DMS 273 treated with DMSO at 0.1 percent for 48 hours (cell line): ENCODE data around the gene F12.
"Not testable (repeated sequence)": the region's sequence is repeated elsewhere in the genome, so short reads cannot be mapped to it uniquely, and the experiment has no call there.

Experiments
- DNase-seq: peaks from one replicate; lab custom pipeline; 2025; lab: John Stamatoyannopoulos, UW

F12 gene

DNA sequence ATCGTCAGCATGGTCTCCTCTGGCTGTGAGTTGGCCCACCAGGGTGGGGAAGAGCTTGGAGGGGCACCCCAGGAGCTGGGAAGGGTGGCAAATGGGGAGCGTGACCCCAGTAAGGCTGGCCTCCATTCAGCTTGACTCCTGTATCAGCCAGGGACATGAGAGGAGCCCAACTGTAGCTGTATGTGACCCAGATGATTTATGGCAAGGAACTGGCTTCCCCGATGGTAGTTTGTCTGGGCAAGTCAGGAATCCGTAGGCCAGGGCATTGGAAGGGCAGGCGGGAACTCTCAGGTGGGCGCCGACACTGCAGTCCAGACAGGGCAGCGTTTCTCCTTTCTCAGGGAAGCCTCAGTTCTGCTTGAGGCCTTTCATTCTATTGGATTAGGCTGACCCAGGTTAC is 22.8 kb downstream of the F12 start:
- no peak for DNase-seq

GRCh38 chr5:177385720-177386119 is 23.6 kb downstream of the F12 start:
- no peak for DNase-seq

DNA sequence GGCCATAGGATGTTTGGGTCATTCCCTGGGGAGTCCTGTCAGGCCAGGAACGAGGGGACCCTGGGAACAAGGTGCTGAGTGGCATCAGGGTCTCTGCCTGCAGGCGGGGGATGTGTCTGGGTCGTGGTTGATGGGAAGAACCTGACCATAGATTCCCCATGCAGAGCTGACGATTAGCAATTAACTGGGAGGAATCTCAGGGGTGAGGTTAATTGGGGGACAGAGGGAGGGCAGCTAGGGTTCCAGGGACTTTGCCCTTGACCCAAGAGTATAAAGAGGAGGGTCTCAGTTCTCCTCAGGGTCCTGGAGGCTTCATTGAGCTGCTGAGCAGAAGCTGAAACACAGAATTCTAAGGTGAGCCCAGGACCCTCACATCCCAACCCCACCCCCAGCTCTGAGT is 25.2 kb downstream of the F12 start, which contains the start of gene SLC34A1:
TSS of gene SLC34A1 (plus strand) at position 301 of the 400 bp plus-strand sequence. CDS start 1,308 bp downstream, outside the sequence.
- DNase-seq: no peak

DNA sequence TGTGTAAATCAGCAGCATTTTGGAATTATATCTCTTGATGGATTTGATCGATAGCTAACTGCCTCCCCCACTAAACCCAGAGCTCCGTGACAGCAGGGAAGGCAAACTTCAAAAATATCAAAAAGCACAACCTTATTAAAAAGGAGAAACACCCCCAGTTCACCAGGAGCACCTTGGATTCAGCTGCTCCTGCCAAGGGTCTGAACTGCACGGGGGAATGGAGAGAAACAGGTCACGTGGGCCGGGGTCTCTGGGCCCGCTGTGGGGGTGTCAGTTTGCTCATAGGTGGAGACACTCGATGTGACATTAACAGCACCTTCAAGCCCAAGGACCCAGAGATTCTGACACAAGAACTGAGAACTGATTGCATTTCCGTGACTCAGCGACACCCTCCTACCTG is 26.2 kb downstream of the F12 start:
- DNase-seq: no peak

- DNase-seq: peak; percentile 22
Measured at GRCh38 chr5:177382423-177383029, 26.8 kb downstream of the F12 start.

GRCh38 chr5:177380805-177381126 is 28.6 kb downstream of the F12 start:
- DNase-seq: no peak

GRCh38 chr5:177378884-177379883 is 30.2 kb downstream of the F12 start:
- DNase-seq: no peak

DNA sequence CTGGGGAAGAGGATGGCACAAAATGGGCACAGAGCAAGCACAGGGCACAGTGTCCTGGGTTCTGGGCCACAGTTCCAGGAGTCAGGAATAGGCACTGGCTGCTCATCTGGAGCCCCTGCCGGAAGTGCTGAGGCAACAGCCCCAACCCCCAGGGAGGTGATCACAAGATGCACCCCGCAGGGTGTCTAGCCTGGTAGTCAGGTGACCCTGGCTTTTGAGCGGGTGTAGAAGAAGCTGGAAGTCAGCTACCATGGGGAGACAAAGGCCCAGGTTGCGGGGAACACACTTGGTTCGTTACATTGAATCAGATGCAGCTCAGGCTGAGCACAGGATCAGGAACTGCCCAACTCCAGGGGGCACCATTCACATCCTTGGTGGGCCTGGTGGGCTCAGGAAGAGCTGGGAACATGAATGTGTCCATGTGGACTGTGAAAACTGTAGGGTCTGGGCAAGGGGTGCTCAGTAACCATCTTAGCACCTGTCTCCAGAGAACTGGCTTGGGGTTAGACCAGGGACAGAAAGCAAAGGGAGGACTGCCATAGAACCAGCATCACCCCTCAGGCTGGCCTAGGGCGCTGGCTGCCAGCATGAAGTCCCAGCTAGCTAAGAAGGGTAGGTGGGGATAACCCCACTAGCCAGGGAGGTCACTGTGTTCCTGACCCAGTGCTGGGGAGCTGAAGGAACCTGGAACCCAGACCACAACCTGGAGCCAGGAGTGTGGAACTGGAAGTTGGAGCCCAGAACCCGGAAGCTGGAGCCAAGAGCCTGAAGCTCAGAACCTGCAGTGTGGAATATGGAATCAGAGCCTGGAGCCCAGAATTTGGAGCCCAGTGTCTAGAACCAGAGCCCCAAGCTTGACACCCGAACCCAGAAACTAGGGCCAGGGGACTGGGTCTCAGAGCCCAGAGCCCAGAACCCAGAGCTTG is 31.2 kb downstream of the F12 start:
- no peak for DNase-seq

- DNase-seq: no peak
Measured at GRCh38 chr5:177376107-177376506, 33.3 kb downstream of the F12 start.

DNA sequence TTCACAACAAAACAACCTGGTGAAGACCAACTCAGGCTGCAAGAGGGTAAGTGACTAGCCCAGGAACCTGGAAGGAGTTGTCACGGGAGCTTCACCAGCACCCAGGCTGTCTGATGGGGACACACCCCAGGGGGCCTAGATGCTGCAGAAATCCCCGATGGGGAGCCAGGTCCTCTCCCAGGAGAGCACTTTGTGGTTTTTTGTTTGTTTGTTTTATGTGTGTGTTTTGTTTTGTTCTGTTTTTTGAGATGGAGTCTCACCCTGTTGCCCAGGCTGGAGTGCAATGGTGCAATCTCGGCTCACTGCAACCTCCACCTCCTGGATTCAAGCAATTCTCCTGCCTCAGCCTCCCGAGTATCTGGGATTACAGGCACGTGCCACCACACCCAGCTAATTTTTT is 33.8 kb downstream of the F12 start:
- DNase-seq: not testable (repeated sequence)

DNA sequence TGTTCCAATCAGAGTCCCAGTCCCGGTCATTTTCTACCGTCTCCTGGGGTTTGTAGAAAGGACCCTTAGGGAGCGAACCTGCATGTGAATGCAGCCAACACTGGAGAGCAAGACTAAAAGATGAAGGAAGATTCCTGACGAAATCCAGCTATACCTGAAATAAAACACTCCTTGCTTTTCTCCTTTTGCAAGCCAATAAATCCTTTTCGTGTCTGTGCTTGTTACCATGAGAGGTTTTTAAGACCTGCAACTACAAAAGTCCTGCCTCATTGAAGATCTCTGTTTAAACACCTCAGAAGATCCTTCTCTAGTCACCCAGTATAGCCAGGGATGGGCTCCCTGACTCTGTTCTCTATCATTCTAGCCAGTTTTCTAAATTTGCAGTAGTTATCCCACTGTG is 35.2 kb downstream of the F12 start:
- DNase-seq: no peak

GRCh38 chr5:177373806-177374205 is 35.6 kb downstream of the F12 start:
- no peak for DNase-seq

DNA sequence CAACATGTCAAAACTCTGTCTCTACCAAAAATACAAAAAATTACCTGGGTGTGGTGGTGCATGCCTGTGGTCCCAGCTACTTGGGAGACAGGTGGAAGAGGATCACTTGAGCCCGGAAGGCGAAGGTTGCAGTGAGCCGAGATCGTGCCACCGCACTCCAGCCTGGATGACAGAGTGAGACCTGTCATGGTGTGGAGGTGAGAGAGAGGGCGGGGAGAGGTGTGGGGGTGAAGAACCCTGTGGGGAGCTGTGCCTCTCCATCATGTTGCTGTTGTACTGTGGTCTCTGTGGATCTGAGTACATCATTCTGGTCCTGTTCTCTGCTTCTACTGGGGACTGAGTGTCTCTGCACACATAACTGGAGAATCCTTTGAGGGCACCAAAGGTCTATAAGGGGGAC is 36.5 kb downstream of the F12 start:
- no peak for DNase-seq

GRCh38 chr5:177372034-177372896 is 37.1 kb downstream of the F12 start:
- no peak for DNase-seq

DNA sequence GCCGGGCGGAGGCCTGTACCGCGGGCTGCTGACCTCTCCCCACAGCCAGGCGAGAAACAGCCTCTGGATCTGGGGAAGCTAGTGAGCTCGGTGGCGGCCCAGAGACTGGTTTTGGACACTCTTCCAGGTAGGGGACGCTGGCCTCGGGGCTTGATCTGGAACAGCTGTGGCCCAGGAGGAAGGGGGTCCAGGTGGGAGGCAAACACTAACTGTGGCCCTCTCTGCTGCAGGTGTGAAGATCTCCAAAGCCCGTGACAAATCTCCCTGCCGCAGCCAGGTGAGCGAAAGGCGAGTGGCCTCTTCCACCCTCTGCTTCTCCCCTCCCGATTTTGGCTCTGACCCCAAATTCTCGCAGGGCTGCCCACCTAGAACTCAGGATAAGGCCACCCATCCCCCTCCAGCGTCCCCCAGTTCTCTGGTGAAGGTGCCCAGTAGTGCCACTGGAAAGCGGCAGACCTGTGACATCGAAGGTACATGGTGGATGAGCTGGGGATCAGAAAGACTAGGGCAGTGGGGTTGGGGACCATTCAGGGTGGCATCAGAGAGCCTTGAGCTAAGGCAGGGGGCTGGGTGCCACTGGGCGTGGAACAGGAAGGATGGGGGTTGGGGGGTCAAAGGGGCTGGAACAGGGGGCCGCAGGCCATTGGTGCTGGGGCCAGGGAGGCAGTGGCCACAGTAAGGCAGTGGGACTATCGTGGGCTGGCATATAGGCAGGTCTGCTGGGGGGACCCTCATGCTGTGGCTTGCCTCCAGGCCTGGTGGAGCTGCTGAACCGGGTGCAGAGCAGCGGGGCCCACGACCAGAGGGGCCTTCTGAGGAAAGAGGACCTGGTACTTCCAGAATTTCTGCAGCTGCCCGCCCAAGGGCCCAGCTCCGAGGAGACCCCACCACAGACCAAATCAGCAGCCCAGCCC is 38.0 kb downstream of the F12 start:
- DNase-seq: no peak

DNA sequence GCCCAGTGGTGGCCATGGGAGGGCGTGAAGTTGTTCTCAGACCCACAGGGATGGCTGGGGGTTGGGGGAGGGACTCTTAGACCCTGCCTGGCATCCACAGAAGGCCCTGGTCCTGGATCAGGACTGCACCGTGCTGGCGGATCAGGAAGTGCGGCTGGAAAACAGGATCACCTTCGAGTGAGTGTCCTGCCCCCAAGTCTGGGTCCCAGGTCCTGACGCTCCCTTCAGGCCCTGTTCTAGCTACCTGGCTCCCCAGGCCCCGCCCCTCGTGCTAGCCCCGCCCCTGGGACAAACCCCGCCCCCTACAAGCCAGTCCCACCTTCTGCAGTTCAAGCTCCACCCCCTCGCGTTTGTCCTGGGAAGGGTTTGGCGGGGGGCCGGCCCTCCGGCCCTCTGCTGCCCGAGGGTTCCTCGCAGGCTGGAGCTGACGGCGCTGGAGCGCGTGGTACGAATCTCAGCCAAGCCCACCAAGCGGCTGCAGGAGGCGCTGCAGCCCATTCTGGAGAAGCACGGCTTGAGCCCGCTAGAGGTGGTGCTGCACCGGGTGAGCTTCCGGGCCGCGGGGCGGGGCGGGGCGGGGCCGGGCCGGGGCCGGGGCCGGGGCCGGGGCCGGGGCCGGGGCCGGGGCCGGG is 38.8 kb downstream of the F12 start:
- peak; percentile 54 for DNase-seq

GRCh38 chr5:177369645-177370440 is 39.5 kb downstream of the F12 start:
- peak; percentile 58 for DNase-seq

GRCh38 chr5:177368869-177369644 is 40.3 kb downstream of the F12 start:
- no peak for DNase-seq
